Activated CD4-positive, alpha-beta T cell treated with anti-CD3 and anti-CD28 coated beads, Interleukin-2, amount 50 U/mL, for 1 hour (primary cell): ENCODE measurements around the gene ERBB3.

ENCODE experiments used
- DNase-seq: peaks from one replicate; pipeline ENCODE4 v3.0.0-alpha.2; 2020

ERBB3 gene

GRCh38 chr12:56141946-56142784 is 62.2 kb downstream of the ERBB3 start:
- no peak for DNase-seq

DNA sequence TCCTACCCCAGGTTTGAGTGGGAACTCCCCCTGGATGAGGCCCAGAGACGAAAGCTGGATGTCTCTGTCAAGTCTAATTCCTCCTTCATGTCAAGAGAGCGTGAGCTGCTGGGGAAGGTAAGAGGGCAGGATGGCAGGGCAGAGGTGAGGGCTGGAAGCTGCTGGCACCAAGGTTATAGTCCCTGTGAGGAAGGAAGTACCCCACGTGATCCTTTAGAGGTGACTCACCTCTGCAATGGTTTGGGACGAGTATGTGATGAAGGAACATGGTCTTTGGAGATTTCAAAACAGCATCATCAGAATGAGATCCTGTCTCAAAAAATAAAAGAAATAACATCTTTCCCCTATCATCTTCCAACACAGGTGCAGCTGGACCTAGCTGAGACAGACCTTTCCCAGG is 63.3 kb downstream of the ERBB3 start:
- no peak for DNase-seq

DNA sequence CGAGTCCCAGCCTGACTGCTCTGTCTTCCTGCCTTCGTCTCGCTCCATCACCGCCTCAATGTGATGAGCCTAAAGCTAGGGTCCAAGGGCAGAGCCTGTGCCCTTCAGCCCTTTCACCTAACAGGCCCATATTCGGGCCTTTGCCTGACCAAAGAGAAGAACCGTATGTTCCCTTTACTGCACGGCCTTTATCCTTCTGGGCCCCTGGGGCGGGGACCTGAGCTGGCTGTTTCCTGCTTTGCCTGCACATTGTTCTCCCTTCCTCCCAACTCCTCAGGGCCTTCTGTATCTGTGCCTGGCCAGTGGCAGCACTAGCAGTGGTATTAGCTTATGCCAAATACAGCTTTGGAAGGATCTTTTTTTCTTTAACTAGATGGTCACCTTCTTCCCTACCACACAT is 63.9 kb downstream of the ERBB3 start:
- DNase-seq, result no peak

DNA sequence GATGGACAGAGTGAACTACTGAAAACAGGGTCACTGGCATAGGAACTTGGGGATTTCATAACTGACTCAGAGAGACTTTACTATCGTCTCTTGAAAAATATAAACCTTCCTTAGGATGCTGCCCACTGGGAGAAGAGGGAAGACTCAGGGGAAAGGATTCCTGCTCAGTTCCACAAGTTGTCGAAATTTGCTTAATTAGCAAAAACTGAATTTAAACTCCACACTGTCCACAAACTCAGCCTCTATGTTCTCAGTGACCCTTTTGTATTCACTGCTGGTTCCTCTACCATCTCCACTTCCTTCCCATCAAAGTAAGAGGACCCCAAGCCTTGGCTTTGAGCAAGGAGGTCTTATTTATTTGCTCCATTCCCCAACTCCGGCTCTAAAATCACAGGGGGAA is 65.3 kb downstream of the ERBB3 start:
- DNase-seq, result no peak

DNA sequence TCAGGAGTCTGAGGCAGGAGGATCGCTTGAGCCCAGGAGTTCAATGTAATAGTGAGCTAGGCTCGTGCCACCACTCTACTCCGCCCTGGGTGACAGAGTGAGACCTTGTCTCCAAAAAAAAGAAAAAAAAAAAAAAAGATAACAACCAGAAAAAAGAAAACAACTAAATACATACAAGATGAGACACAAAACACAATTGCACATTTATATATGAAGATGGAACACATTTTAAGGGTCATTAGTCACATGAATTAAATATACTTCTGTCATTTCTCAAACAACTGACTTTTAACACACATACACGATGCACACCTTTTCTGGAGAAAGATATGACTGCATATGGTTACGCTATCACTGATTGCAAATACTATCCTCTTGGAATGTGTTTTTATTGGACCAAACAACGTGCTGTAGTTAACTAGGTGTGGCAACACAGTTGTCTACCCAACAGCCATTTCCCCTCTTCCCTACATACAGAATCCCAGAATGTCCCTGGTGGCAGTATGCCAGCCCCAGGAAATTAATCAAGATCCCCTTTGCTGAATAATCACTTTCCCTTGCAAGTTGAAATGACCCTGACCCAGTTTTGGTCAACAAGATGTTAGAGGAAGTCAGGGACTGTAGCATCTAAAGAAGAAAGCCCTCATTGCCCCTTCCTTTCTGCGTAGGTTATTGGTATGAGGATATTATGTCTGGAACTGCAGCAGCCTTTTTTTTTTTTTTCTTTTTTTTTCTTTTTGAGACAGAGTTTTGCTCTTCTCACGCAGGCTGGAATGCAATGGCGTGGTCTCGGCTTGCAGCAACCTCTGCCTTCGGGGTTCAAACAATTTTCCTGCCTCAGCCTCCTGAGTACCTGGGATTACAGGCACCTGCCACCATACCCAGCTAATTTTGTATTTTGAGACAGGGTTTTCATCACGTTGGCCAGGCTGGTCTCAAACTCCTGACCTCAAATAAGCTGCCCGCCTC is 66.8 kb downstream of the ERBB3 start:
- no peak for DNase-seq

DNA sequence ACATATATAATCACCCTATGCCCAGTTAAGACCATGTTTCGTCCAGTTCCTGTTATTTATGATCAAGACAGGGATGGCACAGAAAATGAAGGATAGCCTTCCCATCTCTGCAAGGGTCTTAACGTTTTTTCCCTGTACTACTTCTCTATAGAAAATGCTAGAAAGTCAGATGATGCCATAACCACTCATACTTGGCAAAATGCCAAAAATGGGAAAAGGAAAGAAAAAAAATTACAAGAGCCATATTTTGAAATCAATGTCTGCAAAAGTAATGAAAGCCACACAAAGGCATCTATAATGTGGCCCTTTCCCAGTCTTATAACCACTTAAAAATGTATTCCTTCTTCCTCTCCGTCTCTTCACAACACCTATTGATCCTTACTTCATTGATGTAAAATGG is 70.6 kb downstream of the ERBB3 start:
- DNase-seq, result no peak

DNA sequence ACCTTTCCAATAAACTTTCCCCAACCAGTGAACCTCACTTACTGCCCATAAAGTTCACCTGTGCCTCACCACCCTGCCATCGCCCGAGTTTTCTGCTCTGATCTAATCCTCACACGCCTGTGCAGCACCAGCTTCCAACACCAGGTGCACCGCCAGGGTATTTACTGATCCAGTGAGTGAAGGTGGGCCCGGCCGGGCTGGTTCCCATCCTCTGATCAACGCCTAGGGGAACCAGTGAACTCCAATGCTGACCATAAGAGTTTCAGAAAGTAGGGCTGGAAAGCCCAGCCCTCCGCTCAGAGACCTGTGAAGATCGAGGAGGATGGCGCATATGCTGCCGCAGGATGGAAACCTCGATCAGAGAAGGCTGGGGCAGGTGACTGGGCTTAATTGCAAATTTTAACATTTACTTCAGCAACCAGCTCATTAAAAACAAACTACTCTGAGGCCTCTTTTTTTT is 71.7 kb downstream of the ERBB3 start:
- DNase-seq, result peak; percentile 66

DNA sequence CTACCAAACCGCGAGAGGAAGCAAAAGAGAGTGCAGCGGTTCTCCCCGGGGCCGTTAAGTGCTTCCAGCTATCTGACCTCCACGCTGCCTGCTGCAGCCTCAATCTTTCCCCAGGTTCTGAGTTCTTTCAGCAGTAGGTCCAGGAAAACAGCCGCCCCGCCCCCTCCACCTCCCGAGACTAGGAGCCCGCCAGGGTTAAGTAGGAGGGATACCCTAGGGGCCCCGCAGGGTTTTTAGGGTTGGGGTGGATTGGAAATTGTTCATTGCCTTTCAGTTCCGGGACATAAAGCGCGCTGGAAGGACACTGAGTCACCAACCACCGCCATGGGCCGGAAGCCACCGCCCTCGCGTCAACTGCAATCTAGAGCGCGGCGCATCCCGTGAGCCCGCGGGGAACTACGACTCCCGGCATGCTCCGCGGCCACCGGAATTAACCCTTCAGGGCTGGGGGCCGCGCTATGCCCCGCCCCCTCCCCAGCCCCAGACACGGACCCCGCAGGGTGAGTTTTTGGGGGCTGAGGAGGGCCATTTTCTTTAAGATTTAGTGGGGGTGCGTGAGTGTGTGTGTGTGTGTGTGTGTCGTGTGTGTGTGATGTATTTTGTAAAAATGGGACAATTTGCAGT is 72.3 kb downstream of the ERBB3 start, which contains the start of gene MYL6B:
TSS of gene MYL6B (plus strand) at position 456 of the 624 bp plus-strand sequence. CDS start 1,332 bp downstream, outside the sequence.
- peak; percentile 92 for DNase-seq
